ENCODE measurements around the gene NCOR2.

Gene NCOR2

GRCh38 chr12:124530637-124531263 lies 36.7 kb downstream of the NCOR2 start:
- Histone ChIP-seq H3K9ac (ENCODE audit: low read length) (no peak overlapping the region), H3K4me1 (ENCODE audit: control insufficient read depth, insufficient read depth, low read length) (peaks cover 28% of the 10 kb centered on the region; the same call in 1 of the 2 replicates), H3K27ac (ENCODE audit: low read depth, low read length) (no peak overlapping the region), H3K36me3 (ENCODE audit: control insufficient read depth, insufficient read depth, low read length) (peaks cover 3% of the 10 kb centered on the region; the same call in 1 of the 2 replicates), H3K27me3 (ENCODE audit: control insufficient read depth, insufficient read depth, low read length) (no peaks in the 10 kb centered on the region), H3K4me3 (ENCODE audit: low read depth, low read length) (no peak overlapping the region), H3K9me3 (ENCODE audit: control insufficient read depth, insufficient read depth, low read depth, low read length) (0 out of 2 replicates have a peak, but pooled peaks cover 3% of the 10 kb centered on the region)

DNA sequence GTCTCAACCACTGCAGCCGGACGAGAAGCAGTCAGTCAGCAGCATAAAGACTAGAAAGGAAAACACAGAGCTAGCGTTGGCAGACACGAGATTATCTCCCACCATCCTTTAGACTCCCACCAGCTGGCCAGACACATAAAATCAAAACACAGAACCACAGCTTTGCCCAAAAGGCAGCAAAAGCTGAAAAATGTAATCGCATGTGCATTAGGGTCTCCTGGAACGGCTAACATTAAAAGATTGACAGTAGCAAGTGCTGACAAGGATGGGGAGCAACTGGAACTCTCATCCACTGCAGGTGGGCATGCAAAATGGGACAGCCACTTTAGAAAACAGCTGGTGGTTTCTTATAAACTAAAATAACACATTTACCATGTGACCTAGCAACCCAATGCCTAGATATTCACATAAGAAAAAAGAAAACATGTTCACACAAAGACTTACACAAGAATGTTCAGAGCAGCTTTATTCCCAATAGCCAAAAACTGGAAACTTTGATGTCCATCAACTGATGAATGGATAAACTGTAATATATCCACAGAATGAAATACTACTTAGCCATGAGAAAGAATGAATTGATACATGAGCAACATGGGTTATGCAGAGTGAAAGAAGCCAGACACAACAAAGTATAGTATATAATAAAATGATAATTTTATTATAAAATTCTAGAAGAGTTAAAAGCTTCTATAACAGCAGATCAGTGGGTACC lies 37.7 kb downstream of the NCOR2 start:
- H3K36me3 ChIP-seq (ENCODE audit: control insufficient read depth, insufficient read depth, low read length): peaks cover 3% of the 10 kb centered on the region; the same call in 1 of the 2 replicates
- H3K27ac ChIP-seq (ENCODE audit: low read depth, low read length): no peak overlapping the region
- H3K9ac ChIP-seq (ENCODE audit: low read length): no peak overlapping the region
- H3K9me3 ChIP-seq (ENCODE audit: control insufficient read depth, insufficient read depth, low read depth, low read length): 0 out of 2 replicates have a peak, but pooled peaks cover 3% of the 10 kb centered on the region
- no peaks in the 10 kb centered on the region for H3K27me3 ChIP-seq (ENCODE audit: control insufficient read depth, insufficient read depth, low read length)
- peaks cover 28% of the 10 kb centered on the region; the same call in 1 of the 2 replicates for H3K4me1 ChIP-seq (ENCODE audit: control insufficient read depth, insufficient read depth, low read length)
- H3K4me3 ChIP-seq (ENCODE audit: low read depth, low read length): no peak overlapping the region

- Histone ChIP-seq H3K9me3 (ENCODE audit: control insufficient read depth, insufficient read depth, low read depth, low read length) (0 out of 2 replicates have a peak, but pooled peaks cover 3% of the 10 kb centered on the region), H3K9ac (ENCODE audit: low read length) (no peak overlapping the region), H3K27ac (ENCODE audit: low read depth, low read length) (no peak overlapping the region), H3K4me3 (ENCODE audit: low read depth, low read length) (no peak overlapping the region), H3K36me3 (ENCODE audit: control insufficient read depth, insufficient read depth, low read length) (peaks cover 3% of the 10 kb centered on the region; the same call in 1 of the 2 replicates), H3K27me3 (ENCODE audit: control insufficient read depth, insufficient read depth, low read length) (no peaks in the 10 kb centered on the region), H3K4me1 (ENCODE audit: control insufficient read depth, insufficient read depth, low read length) (peaks cover 20% of the 10 kb centered on the region; the same call in 1 of the 2 replicates)
Measured at GRCh38 chr12:124527861-124528561, 39.4 kb downstream of the NCOR2 start.

GRCh38 chr12:124525927-124526692 lies 41.3 kb downstream of the NCOR2 start:
- no peaks in the 10 kb centered on the region for H3K27me3 ChIP-seq (ENCODE audit: control insufficient read depth, insufficient read depth, low read length)
- no peak overlapping the region for H3K4me3 ChIP-seq (ENCODE audit: low read depth, low read length)
- no peak overlapping the region for H3K27ac ChIP-seq (ENCODE audit: low read depth, low read length)
- H3K36me3 ChIP-seq (ENCODE audit: control insufficient read depth, insufficient read depth, low read length): peaks cover 6% of the 10 kb centered on the region; the same call in 1 of the 2 replicates
- 0 out of 2 replicates have a peak, but pooled peaks cover 3% of the 10 kb centered on the region for H3K9me3 ChIP-seq (ENCODE audit: control insufficient read depth, insufficient read depth, low read depth, low read length)
- no peak overlapping the region for H3K9ac ChIP-seq (ENCODE audit: low read length)
- H3K4me1 ChIP-seq (ENCODE audit: control insufficient read depth, insufficient read depth, low read length): peaks cover 11% of the 10 kb centered on the region

- H3K9me3 ChIP-seq (ENCODE audit: control insufficient read depth, insufficient read depth, low read depth, low read length): 0 out of 2 replicates have a peak, but pooled peaks cover 3% of the 10 kb centered on the region
- H3K27me3 ChIP-seq (ENCODE audit: control insufficient read depth, insufficient read depth, low read length): no peaks in the 10 kb centered on the region
- no peak overlapping the region for H3K9ac ChIP-seq (ENCODE audit: low read length)
- no peak overlapping the region for H3K27ac ChIP-seq (ENCODE audit: low read depth, low read length)
- no peak overlapping the region for H3K4me3 ChIP-seq (ENCODE audit: low read depth, low read length)
- H3K36me3 ChIP-seq (ENCODE audit: control insufficient read depth, insufficient read depth, low read length): peaks cover 6% of the 10 kb centered on the region; the same call in 1 of the 2 replicates
- peaks cover 17% of the 10 kb centered on the region for H3K4me1 ChIP-seq (ENCODE audit: control insufficient read depth, insufficient read depth, low read length)
Measured at GRCh38 chr12:124525455-124525854, 42.0 kb downstream of the NCOR2 start.

DNA sequence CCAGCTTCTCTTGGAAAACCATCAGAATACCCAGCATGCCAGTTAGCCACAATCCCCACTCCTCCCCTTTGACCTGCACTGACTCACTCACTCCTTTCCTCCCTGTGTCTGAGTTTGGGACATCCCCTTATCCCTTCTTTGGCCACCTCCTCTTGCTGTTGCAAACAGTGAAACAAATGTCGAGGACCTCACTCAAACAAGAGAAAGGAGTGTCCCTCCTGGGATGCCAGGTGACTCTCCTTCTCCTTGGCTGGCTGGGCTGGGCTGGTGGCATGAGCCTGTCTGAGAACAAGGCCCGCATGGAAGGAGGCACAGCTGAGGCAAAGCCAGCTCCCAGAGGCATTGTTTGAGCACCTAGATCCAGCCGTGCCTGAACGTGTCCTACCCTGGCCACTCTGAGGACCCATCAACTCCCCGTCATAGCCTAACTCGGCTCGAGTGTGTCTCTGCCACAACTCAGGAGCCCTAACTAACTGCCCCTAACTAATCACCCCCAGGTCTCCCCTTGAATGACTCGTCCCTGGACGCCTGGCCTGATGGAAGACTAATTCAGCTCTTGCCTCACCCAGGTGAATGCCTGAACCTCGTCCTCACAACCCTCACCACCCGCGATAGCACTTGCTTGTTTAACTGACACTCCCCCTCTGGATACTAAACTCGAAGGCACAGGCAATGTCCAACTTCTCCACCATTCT lies 43.0 kb downstream of the NCOR2 start:
- Histone ChIP-seq H3K27ac (ENCODE audit: low read depth, low read length) (no peak overlapping the region), H3K36me3 (ENCODE audit: control insufficient read depth, insufficient read depth, low read length) (peaks cover 6% of the 10 kb centered on the region; the same call in 1 of the 2 replicates), H3K27me3 (ENCODE audit: control insufficient read depth, insufficient read depth, low read length) (no peaks in the 10 kb centered on the region), H3K4me3 (ENCODE audit: low read depth, low read length) (no peak overlapping the region), H3K9me3 (ENCODE audit: control insufficient read depth, insufficient read depth, low read depth, low read length) (0 out of 2 replicates have a peak, but pooled peaks cover under 1% of the 10 kb centered on the region), H3K4me1 (ENCODE audit: control insufficient read depth, insufficient read depth, low read length) (peaks cover 22% of the 10 kb centered on the region), H3K9ac (ENCODE audit: low read length) (no peak overlapping the region)

- peaks cover 29% of the 10 kb centered on the region for H3K4me1 ChIP-seq (ENCODE audit: control insufficient read depth, insufficient read depth, low read length)
- H3K4me3 ChIP-seq (ENCODE audit: low read depth, low read length): no peak overlapping the region
- peaks cover 6% of the 10 kb centered on the region; the same call in 1 of the 2 replicates for H3K36me3 ChIP-seq (ENCODE audit: control insufficient read depth, insufficient read depth, low read length)
- no peak overlapping the region for H3K27ac ChIP-seq (ENCODE audit: low read depth, low read length)
- no peaks in the 10 kb centered on the region for H3K27me3 ChIP-seq (ENCODE audit: control insufficient read depth, insufficient read depth, low read length)
- H3K9me3 ChIP-seq (ENCODE audit: control insufficient read depth, insufficient read depth, low read depth, low read length): no peaks in the 10 kb centered on the region
- no peak overlapping the region for H3K9ac ChIP-seq (ENCODE audit: low read length)
Measured at GRCh38 chr12:124523071-124523470, 44.3 kb downstream of the NCOR2 start.

DNA sequence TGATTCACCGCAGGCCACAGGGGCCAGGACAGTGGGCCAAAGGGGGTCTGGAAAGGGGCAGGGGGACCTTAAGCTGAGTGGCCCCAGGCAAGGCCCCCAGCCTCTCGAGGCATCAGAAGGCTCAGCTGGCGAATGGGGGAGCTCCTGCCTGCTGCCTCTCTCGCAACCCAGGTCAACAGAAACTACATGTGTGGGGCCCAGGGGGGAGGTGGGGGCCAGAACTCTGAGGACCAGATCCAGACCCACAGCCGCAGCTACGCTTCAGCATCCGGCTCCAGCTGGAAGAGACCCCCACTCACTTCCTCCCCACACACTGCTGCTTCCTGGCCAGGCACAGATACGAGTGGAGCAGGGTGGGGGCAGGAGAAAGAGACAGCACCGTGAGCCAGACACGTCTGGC lies 46.5 kb downstream of the NCOR2 start:
- Histone ChIP-seq H3K27ac (ENCODE audit: low read depth, low read length) (no peak overlapping the region), H3K4me1 (ENCODE audit: control insufficient read depth, insufficient read depth, low read length) (peaks cover 39% of the 10 kb centered on the region), H3K36me3 (ENCODE audit: control insufficient read depth, insufficient read depth, low read length) (peaks cover 4% of the 10 kb centered on the region; the same call in 1 of the 2 replicates), H3K9ac (ENCODE audit: low read length) (no peak overlapping the region), H3K4me3 (ENCODE audit: low read depth, low read length) (no peak overlapping the region), H3K27me3 (ENCODE audit: control insufficient read depth, insufficient read depth, low read length) (no peaks in the 10 kb centered on the region), H3K9me3 (ENCODE audit: control insufficient read depth, insufficient read depth, low read depth, low read length) (no peaks in the 10 kb centered on the region)

- Histone ChIP-seq H3K4me1 (ENCODE audit: control insufficient read depth, insufficient read depth, low read length) (peaks cover 39% of the 10 kb centered on the region), H3K36me3 (ENCODE audit: control insufficient read depth, insufficient read depth, low read length) (peaks cover 7% of the 10 kb centered on the region), H3K27ac (ENCODE audit: low read depth, low read length) (no peak overlapping the region), H3K9ac (ENCODE audit: low read length) (no peak overlapping the region), H3K27me3 (ENCODE audit: control insufficient read depth, insufficient read depth, low read length) (no peaks in the 10 kb centered on the region), H3K9me3 (ENCODE audit: control insufficient read depth, insufficient read depth, low read depth, low read length) (no peaks in the 10 kb centered on the region), H3K4me3 (ENCODE audit: low read depth, low read length) (no peak overlapping the region)
Measured at GRCh38 chr12:124520265-124520701, 47.1 kb downstream of the NCOR2 start.

- no peaks in the 10 kb centered on the region for H3K27me3 ChIP-seq (ENCODE audit: control insufficient read depth, insufficient read depth, low read length)
- H3K4me1 ChIP-seq (ENCODE audit: control insufficient read depth, insufficient read depth, low read length): peaks cover 39% of the 10 kb centered on the region
- no peaks in the 10 kb centered on the region for H3K9me3 ChIP-seq (ENCODE audit: control insufficient read depth, insufficient read depth, low read depth, low read length)
- H3K36me3 ChIP-seq (ENCODE audit: control insufficient read depth, insufficient read depth, low read length): peaks cover 7% of the 10 kb centered on the region
- H3K27ac ChIP-seq (ENCODE audit: low read depth, low read length): no peak overlapping the region
- H3K9ac ChIP-seq (ENCODE audit: low read length): no peak overlapping the region
- no peak overlapping the region for H3K4me3 ChIP-seq (ENCODE audit: low read depth, low read length)
Measured at GRCh38 chr12:124519746-124520145, 47.7 kb downstream of the NCOR2 start.

Data from HUES6 (cell line).